GM18951 (cell line): ENCODE results near the gene S100PBP.

Source experiments
- POLR2A ChIP-seq: IDR thresholded peaks from 4 replicates; pipeline ENCODE4 v1.6.1; 2011; ENCODE audit warnings: mild to moderate bottlenecking; ENCODE audit not compliant: insufficient read length, insufficient read depth; ENCODE audit errors: extremely low read depth
- in situ Hi-C: fragments of 300-500 bp; cut with MboI; formaldehyde crosslinking; loops from one replicate; pipeline ENCODE4 v1.12.0; 2022; ENCODE audit warnings: low sequenced_read_pairs, mixed read lengths, inconsistent platforms; ENCODE audit not compliant: unreplicated experiment

Gene S100PBP

DNA sequence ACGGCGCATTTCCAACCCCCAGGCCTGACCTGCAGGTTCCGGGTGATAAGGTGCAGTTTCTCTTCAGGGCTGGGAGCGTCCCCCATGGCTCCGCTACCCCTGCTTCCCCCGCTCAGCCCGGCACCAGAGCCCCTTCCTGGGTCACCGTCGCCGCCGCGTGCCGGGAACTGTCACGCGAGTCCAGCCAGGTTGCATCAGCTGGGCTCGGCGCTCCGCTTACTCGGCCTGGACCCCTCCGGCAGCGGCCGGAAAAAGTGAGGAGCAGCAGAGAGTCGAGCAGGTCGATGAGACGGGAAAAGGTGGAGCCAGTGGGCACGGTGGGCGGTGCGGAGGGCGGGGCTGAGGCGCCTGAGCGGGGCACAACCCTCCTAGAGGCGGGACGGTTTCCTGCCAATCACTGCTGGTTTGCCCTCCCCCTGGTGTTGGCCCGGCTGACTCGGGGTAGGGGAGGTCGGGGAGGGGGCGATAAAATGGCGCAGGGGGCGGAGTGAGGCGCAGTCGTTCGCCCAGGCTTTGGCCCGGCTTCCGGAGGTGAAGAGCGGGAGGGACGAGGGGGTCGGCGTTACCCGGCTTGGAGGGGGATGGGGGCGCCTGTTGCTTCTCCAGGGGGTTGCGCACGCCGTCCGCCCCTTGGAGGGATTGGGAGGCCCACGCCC is at the start of gene S100PBP, which contains the start of gene YARS1:
Gene S100PBP, plus strand, starts transcription at position 495 of the 656 bp plus-strand sequence. CDS start 8,447 bp downstream, outside the sequence.
Gene YARS1, minus strand, starts transcription at position 200 of the 656 bp plus-strand sequence. Its CDS starts 114 bp downstream, at position 86.
- peak; percentile 83 for TF ChIP-seq POLR2A

GRCh38 chr1:32768110-32768850 is 49.2 kb upstream of the S100PBP start:
- TF ChIP-seq POLR2A, result no peak
- in situ Hi-C loops, result no loop called here

More for the DNA sequence above, at the start of gene S100PBP, which contains the start of gene YARS1:
- in situ Hi-C loops, result no loop called here

DNA sequence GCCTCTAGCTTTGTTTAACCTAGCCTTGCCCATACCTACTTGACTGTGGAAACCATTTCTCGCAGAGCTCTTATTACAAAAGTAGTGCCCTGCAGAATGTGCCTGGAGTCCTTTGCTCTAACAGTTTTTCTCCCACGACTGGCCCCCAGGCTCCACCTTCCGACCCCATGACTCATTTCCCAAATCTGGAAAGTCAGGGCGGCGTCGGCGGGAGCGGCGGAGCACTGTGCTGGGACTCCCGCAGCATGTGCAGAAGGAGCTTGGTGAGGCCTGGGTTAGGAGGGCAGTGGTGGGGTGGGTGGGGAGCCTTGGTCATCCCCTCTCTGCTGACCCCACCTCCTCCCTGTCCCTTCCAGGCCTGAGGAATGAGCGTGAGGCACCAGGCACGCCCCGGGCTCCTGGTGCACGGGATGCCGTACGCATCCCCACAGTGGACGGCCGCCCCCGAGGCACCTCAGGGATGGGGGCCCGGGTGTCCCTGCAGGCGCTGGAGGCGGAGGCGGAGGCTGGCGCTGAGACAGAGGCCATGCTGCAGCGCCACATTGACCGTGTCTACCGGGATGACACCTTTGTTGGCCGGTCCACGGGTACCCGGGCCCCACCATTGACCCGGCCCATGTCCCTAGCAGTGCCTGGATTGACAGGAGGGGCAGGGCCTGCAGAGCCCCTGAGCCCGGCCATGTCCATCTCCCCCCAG is 47.8 kb upstream of the S100PBP start:
- TF ChIP-seq POLR2A, result no peak
- in situ Hi-C loops, result no loop called here

DNA sequence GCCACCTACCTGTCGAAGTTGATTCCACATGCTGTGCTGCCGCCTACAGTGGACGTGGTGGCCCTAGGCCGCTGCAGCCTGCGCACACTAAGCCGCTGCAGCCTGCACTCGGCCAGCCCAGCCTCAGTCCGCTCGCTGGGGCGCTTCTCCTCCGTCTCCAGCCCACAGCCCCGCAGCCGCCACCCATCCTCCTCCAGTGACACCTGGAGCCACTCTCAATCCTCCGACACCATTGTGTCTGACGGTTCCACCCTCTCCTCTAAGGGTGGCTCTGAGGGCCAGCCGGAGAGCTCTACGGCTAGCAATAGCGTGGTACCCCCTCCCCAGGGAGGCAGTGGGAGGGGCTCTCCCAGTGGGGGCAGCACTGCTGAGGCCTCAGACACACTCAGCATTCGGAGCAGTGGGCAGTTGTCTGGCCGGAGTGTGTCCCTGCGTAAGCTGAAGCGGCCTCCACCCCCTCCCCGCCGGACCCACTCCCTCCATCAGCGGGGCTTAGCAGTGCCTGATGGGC is 47.2 kb upstream of the S100PBP start:
- in situ Hi-C loops, result no loop called here
- TF ChIP-seq POLR2A, result no peak

DNA sequence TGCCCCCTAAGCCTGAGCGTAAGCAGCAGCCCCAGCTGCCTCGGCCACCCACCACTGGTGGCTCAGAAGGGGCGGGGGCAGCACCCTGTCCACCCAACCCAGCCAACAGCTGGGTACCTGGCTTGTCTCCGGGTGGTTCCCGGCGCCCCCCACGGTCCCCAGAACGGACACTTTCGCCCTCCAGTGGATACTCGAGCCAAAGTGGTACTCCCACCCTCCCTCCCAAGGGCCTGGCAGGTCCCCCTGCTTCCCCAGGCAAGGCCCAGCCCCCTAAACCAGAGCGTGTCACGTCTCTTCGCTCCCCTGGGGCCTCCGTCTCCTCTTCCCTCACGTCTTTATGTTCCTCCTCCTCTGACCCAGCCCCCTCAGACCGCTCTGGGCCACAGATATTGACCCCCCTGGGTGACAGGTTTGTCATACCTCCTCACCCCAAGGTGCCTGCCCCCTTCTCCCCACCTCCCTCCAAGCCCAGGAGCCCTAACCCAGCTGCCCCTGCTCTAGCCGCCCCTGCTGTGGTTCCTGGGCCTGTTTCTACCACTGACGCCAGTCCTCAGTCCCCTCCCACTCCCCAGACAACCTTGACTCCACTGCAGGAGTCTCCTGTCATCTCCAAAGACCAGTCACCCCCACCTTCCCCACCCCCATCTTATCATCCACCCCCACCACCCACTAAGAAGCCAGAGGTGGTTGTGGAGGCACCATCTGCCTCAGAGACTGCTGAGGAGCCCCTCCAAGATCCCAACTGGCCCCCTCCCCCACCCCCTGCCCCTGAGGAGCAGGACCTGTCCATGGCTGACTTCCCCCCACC is 46.5 kb upstream of the S100PBP start:
- TF ChIP-seq POLR2A, result no peak
- in situ Hi-C loops, result no loop called here

DNA sequence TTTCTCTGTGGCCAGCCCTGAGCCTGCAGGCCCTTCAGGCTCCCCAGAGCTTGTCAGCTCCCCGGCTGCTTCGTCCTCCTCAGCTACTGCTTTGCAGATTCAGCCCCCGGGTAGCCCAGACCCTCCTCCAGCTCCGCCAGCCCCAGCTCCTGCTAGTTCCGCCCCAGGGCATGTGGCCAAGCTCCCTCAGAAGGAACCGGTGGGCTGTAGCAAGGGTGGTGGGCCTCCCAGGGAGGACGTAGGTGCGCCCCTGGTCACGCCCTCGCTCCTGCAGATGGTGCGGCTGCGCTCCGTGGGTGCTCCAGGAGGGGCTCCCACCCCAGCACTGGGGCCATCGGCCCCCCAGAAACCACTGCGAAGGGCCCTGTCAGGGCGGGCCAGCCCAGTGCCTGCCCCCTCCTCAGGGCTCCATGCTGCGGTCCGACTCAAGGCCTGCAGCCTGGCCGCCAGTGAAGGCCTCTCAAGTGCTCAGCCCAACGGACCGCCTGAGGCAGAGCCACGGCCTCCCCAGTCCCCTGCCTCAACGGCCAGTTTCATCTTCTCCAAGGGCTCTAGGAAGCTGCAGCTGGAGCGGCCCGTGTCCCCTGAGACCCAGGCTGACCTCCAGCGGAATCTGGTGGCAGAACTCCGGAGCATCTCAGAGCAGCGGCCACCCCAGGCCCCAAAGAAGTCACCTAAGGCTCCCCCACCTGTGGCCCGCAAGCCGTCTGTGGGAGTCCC is 45.7 kb upstream of the S100PBP start:
- in situ Hi-C loops, result no loop called here
- no peak for TF ChIP-seq POLR2A

DNA sequence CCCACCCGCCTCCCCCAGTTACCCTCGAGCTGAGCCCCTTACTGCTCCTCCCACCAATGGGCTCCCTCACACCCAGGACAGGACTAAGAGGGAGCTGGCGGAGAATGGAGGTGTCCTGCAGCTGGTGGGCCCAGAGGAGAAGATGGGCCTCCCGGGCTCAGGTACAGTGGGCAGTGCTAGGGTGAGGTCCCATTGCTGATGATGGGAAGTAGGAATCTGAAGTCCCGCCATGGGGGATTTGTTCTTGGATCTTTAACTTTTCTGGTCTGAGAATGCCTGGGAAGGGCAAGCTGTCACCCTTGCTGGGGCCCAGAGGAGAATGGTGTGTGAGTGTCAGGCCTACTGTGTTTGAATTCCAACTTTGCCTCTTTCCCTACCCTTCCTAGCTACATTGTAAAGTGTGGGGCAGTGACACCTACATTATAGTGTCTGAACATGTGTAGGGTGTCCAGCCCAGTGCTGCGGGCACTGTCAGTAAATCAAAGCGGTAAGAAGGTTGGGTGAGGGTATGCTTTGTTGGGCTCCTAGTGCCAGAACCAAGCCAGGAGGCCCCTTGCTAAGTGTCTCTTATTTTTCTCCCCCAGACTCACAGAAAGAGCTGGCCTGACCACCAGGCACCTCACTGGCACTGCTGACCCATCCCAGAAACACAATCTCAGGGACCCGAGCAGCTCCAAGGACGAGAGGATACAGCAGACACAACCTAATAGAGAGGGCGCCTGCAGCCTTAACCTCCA is 45.0 kb upstream of the S100PBP start:
- TF ChIP-seq POLR2A, result no peak
- in situ Hi-C loops, result no loop called here

- in situ Hi-C loops, result no loop called here
- no peak for TF ChIP-seq POLR2A
Observed at GRCh38 chr1:32773018-32773763, 44.3 kb upstream of the S100PBP start.

GRCh38 chr1:32773764-32774463 is 43.5 kb upstream of the S100PBP start:
- in situ Hi-C loops, result no loop called here
- no peak for TF ChIP-seq POLR2A

- in situ Hi-C loops, result no loop called here
- no peak for TF ChIP-seq POLR2A
Observed at GRCh38 chr1:32774464-32774808, 43.0 kb upstream of the S100PBP start.
